Measurements from ENCODE around the gene MYH15. TPM values are rescaled to one million over a fixed set of nuclear protein-coding genes. Genes with fewer than 3 reads are reported as not detected.

MYH15 gene
- total and polyA plus RNA-seq, 5 donors from 2014 or later: 0.03 to 0.12 TPM; not detected in 3

DNA sequence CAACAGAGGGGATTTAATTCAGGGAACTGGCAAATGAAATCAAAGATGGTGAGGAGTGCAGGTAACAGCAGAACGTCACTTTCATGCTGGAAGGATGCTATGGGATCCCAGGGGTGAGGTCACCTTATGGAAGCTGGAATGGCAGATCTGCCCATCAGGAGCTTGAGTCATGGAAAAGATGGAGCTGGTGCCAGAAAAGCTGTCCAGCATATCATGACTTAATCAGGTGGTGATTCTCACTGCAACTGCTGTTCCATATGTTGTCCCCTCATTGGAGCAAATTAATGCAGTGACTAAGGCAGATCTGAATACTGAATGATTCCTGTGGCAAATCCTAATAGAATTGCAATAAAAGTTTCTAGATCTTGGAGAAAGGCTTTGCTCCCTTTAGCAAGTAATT lies 175.7 kb downstream of the MYH15 start:
- no peak overlapping the region for H3K4me3 ChIP-seq (ENCODE audit: low read depth, low read length)
- Mint-ChIP-seq H3K9me3 (peaks cover 0 to under 1% (median 0%) of the 10 kb centered on the region in 7 donors), H3K27ac (no peak overlapping the region), H3K27me3 (peaks cover under 1% of the 10 kb centered on the region), H3K4me1 (peaks cover 0 to 5% (median 1%) of the 10 kb centered on the region in 4 donors), H3K36me3 (no peaks in the 10 kb centered on the region), H3K4me3 (no peak overlapping the region)
- H3K36me3 ChIP-seq (ENCODE audit: control insufficient read depth, insufficient read depth, low read length): no peaks in the 10 kb centered on the region
- no peaks in the 10 kb centered on the region for H3K9me3 ChIP-seq (ENCODE audit: control insufficient read depth in 2 of 2, low read length in 2 of 2)
- no peak for ATAC-seq (ENCODE audit: low read depth in 2 of 2)
- no peak for DNase-seq
- no peak overlapping the region for H3K27ac ChIP-seq (ENCODE audit: insufficient read depth, low read length, poor library complexity, severe bottlenecking)
- no peaks in the 10 kb centered on the region for H3K4me1 ChIP-seq (ENCODE audit: control insufficient read depth, insufficient read depth, low read length, poor library complexity, severe bottlenecking)
- no peaks in the 10 kb centered on the region for H3K27me3 ChIP-seq (ENCODE audit: control insufficient read depth, insufficient read depth, low read length)

DNA sequence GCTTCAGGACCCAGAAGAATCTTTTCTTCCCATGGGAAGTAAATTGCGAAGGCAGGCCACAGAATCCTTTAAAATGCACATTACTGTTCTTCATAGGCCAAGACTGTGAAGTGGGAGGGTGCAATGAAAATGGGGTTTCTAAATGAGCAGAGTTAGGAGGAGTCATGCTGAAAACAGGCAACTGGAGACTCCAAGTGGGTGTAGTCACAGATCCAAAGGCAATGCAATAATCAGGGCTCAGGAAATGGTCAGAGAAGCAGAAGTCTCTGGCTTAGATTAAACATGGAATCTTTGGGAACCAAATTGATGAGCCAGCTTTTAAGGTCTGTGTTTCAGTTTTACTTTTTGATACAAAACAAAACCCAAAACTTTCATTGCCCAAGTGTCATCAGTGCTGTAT lies 176.4 kb downstream of the MYH15 start:
- Histone ChIP-seq H3K27me3 (ENCODE audit: control insufficient read depth, insufficient read depth, low read length) (no peaks in the 10 kb centered on the region), H3K4me3 (ENCODE audit: low read depth, low read length) (no peak overlapping the region), H3K4me1 (ENCODE audit: control insufficient read depth, insufficient read depth, low read length, poor library complexity, severe bottlenecking) (no peaks in the 10 kb centered on the region), H3K9me3 (ENCODE audit: control insufficient read depth in 2 of 2, low read length in 2 of 2) (no peaks in the 10 kb centered on the region), H3K27ac (ENCODE audit: insufficient read depth, low read length, poor library complexity, severe bottlenecking) (no peak overlapping the region), H3K36me3 (ENCODE audit: control insufficient read depth, insufficient read depth, low read length) (no peaks in the 10 kb centered on the region)
- Mint-ChIP-seq H3K4me1 (peaks cover 4 to 9% (median 8%) of the 10 kb centered on the region in 4 donors), H3K27ac (no peak overlapping the region), H3K27me3 (no peaks in the 10 kb centered on the region), H3K36me3 (no peaks in the 10 kb centered on the region), H3K9me3 (no peaks in the 10 kb centered on the region), H3K4me3 (no peak overlapping the region)
- DNase-seq (no peak), ATAC-seq (ENCODE audit: low read depth in 2 of 2) (no peak)

DNA sequence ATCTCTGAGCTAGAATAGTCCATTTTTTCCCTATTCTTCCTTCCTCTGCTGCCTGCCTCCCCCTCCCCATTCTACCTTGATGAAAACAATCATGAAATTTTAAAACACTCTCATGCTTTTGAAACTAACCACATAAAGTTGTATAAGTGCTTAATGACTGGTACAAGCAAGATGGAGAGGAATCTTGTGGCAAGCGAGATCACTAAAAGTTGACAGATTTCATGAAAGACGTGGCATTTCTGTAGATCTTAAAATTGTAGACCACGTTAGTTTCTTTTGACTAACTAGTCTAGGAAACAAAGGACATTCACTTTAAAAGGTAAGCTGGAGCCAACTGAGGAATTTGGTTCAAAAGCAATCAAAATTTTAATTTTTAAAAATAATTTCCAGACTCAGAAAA lies 178.6 kb downstream of the MYH15 start:
- Mint-ChIP-seq H3K4me3 (no peak overlapping the region), H3K36me3 (peaks cover 4% of the 10 kb centered on the region), H3K27me3 (no peaks in the 10 kb centered on the region), H3K27ac (no peak overlapping the region), H3K4me1 (peaks cover 14 to 22% (median 20%) of the 10 kb centered on the region in 4 donors), H3K9me3 (peaks cover 0 to 7% (median under 1%) of the 10 kb centered on the region in 7 donors)
- Histone ChIP-seq H3K27me3 (ENCODE audit: control insufficient read depth, insufficient read depth, low read length) (no peaks in the 10 kb centered on the region), H3K4me1 (ENCODE audit: control insufficient read depth, insufficient read depth, low read length, poor library complexity, severe bottlenecking) (no peaks in the 10 kb centered on the region), H3K36me3 (ENCODE audit: control insufficient read depth, insufficient read depth, low read length) (no peaks in the 10 kb centered on the region), H3K4me3 (ENCODE audit: low read depth, low read length) (no peak overlapping the region), H3K9me3 (ENCODE audit: control insufficient read depth in 2 of 2, low read length in 2 of 2) (no peaks in the 10 kb centered on the region), H3K27ac (ENCODE audit: insufficient read depth, low read length, poor library complexity, severe bottlenecking) (no peak overlapping the region)
- DNase-seq (no peak), ATAC-seq (ENCODE audit: low read depth in 2 of 2) (no peak)

Other genes starting within 250 kb of the MYH15 start
- gene HHLA2, start 214.0 kb downstream of the MYH15 start, total RNA-seq: 0.74 TPM
- gene HHLA2, start 214.0 kb downstream of the MYH15 start, polyA plus RNA-seq: not detected
- gene CIP2A, start 78.8 kb upstream of the MYH15 start, total RNA-seq: 6.3 TPM
- 1 to 10 TPM in 3 of 4 donors, under 1 TPM in 1; 0.99 to 2.9 (median 1.6) TPM for gene CIP2A, start 78.8 kb upstream of the MYH15 start, polyA plus RNA-seq
- 14.9 TPM for gene DZIP3, start 79.1 kb upstream of the MYH15 start, total RNA-seq
- 10 to 100 TPM in 2 of 4 donors, 1 to 10 TPM in 2; 5.2 to 12.2 (median 8.7) TPM for gene DZIP3, start 79.1 kb upstream of the MYH15 start, polyA plus RNA-seq
- not detected for gene RETNLB, start 246.8 kb upstream of the MYH15 start, total RNA-seq
- not detected for gene RETNLB, start 246.8 kb upstream of the MYH15 start, polyA plus RNA-seq